Measurements from ENCODE around the gene GRIN2C. TPM values are rescaled to one million over a fixed set of nuclear protein-coding genes. Genes with fewer than 3 reads are reported as not detected.

GRIN2C gene
- total and polyA plus RNA-seq, 4 donors = 0.01 to 0.03 (median 0.02) TPM; not detected in 1

- Histone ChIP-seq H3K27ac (ENCODE audit: low read depth in 1 of 2, low read length in 1 of 2) (no peak overlapping the region), H3K4me1 (ENCODE audit: control insufficient read depth in 5 of 5, insufficient read depth in 5 of 5, low read length in 5 of 5) (peaks cover 0 to 10% (median 6%) of the 10 kb centered on the region in 5 donors), H3K9me3 (ENCODE audit: control insufficient read depth in 4 of 4, insufficient read depth in 3 of 4, low read length in 3 of 4) (no peaks in the 10 kb centered on the region), H3K9ac (ENCODE audit: insufficient read depth in 1 of 2, low read length in 2 of 2) (no peak overlapping the region), H3K36me3 (ENCODE audit: control insufficient read depth in 4 of 4, insufficient read depth in 4 of 4, low read length in 4 of 4) (peaks cover 0 to 17% (median 2%) of the 10 kb centered on the region in 4 donors), H3K27me3 (ENCODE audit: control insufficient read depth in 3 of 3, insufficient read depth in 3 of 3, low read length in 2 of 3) (no peaks in the 10 kb centered on the region), H3K4me3 (no peak overlapping the region)
- DNase-seq = no peak
- ATAC-seq (ENCODE audit: insufficient read depth, low FRiP score) = no peak
- 77 to 87% methylated on average over 10 of the region's 10 CpGs for WGBS, 2 donors
- TF ChIP-seq CTCF (IDR thresholded peaks at IDR 0.05; ENCODE audit: control extremely low read depth, extremely low read depth) = no peak
These were observed 53.4 kb downstream of the GRIN2C start for GRCh38 chr17:74806334-74806733.

- 83 to 89% methylated on average over 15 of the region's 15 CpGs for WGBS, 2 donors
- ATAC-seq (ENCODE audit: insufficient read depth, low FRiP score) (no peak), DNase-seq (no peak)
- Histone ChIP-seq H3K9ac (ENCODE audit: insufficient read depth in 1 of 2, low read length in 2 of 2) (no peak overlapping the region), H3K27me3 (ENCODE audit: control insufficient read depth in 3 of 3, insufficient read depth in 3 of 3, low read length in 2 of 3) (no peaks in the 10 kb centered on the region), H3K36me3 (ENCODE audit: control insufficient read depth in 4 of 4, insufficient read depth in 4 of 4, low read length in 4 of 4) (peaks cover 0 to 20% (median 3%) of the 10 kb centered on the region in 4 donors), H3K4me3 (no peak overlapping the region), H3K4me1 (ENCODE audit: control insufficient read depth in 5 of 5, insufficient read depth in 5 of 5, low read length in 5 of 5) (peaks cover 0 to 10% (median 6%) of the 10 kb centered on the region in 5 donors), H3K27ac (ENCODE audit: low read depth in 1 of 2, low read length in 1 of 2) (no peak overlapping the region), H3K9me3 (ENCODE audit: control insufficient read depth in 4 of 4, insufficient read depth in 3 of 4, low read length in 3 of 4) (no peaks in the 10 kb centered on the region)
- no peak for TF ChIP-seq CTCF (IDR thresholded peaks at IDR 0.05; ENCODE audit: control extremely low read depth, extremely low read depth)
These were observed 54.1 kb downstream of the GRIN2C start for GRCh38 chr17:74805591-74805991.

- no peak for TF ChIP-seq CTCF (IDR thresholded peaks at IDR 0.05; ENCODE audit: control extremely low read depth, extremely low read depth)
- H3K27ac ChIP-seq (ENCODE audit: low read depth in 1 of 2, low read length in 1 of 2) = no peak overlapping the region
- ATAC-seq (ENCODE audit: insufficient read depth, low FRiP score) = no peak
- H3K36me3 ChIP-seq (ENCODE audit: control insufficient read depth in 4 of 4, insufficient read depth in 4 of 4, low read length in 4 of 4) = peaks cover 0 to 22% (median 3%) of the 10 kb centered on the region in 4 donors
- H3K9ac ChIP-seq (ENCODE audit: insufficient read depth in 1 of 2, low read length in 2 of 2) = no peak overlapping the region
- H3K4me1 ChIP-seq (ENCODE audit: control insufficient read depth in 5 of 5, insufficient read depth in 5 of 5, low read length in 5 of 5) = peaks cover 0 to 10% (median 6%) of the 10 kb centered on the region in 5 donors
- H3K9me3 ChIP-seq (ENCODE audit: control insufficient read depth in 4 of 4, insufficient read depth in 3 of 4, low read length in 3 of 4) = no peaks in the 10 kb centered on the region
- WGBS, 2 donors = 83 to 88% methylated on average over 7 of the region's 7 CpGs
- H3K27me3 ChIP-seq (ENCODE audit: control insufficient read depth in 3 of 3, insufficient read depth in 3 of 3, low read length in 2 of 3) = no peaks in the 10 kb centered on the region
- no peak overlapping the region for H3K4me3 ChIP-seq
- DNase-seq = no peak
These were observed 55.0 kb downstream of the GRIN2C start for GRCh38 chr17:74804683-74805082.

- DNase-seq (no peak), ATAC-seq (ENCODE audit: insufficient read depth, low FRiP score) (no peak)
- H3K27ac ChIP-seq (ENCODE audit: low read depth in 1 of 2, low read length in 1 of 2) = no peak overlapping the region
- no peaks in the 10 kb centered on the region for H3K27me3 ChIP-seq (ENCODE audit: control insufficient read depth in 3 of 3, insufficient read depth in 3 of 3, low read length in 2 of 3)
- no peaks in the 10 kb centered on the region for H3K9me3 ChIP-seq (ENCODE audit: control insufficient read depth in 4 of 4, insufficient read depth in 3 of 4, low read length in 3 of 4)
- no peak for TF ChIP-seq CTCF (IDR thresholded peaks at IDR 0.05; ENCODE audit: control extremely low read depth, extremely low read depth)
- H3K4me1 ChIP-seq (ENCODE audit: control insufficient read depth in 5 of 5, insufficient read depth in 5 of 5, low read length in 5 of 5) = peaks cover 0 to 10% (median 6%) of the 10 kb centered on the region in 5 donors
- no peak overlapping the region for H3K4me3 ChIP-seq
- no peak overlapping the region for H3K9ac ChIP-seq (ENCODE audit: insufficient read depth in 1 of 2, low read length in 2 of 2)
- WGBS, 2 donors = 86 to 92% methylated on average over 5 of the region's 5 CpGs
- peaks cover 0 to 28% (median 3%) of the 10 kb centered on the region in 4 donors for H3K36me3 ChIP-seq (ENCODE audit: control insufficient read depth in 4 of 4, insufficient read depth in 4 of 4, low read length in 4 of 4)
These were observed 55.7 kb downstream of the GRIN2C start for GRCh38 chr17:74803971-74804370.
